ENCODE results near the gene TBC1D4. TPM values are rescaled to one million over a fixed set of nuclear protein-coding genes. Genes with fewer than 3 reads are reported as not detected.

The TBC1D4 gene
- total and polyA plus RNA-seq, 9 of the 15 experiments (the other 6 are each of a cell fraction or from before 2014, with no cell fraction given), result 2.8 to 12.3 (median 7.0) TPM

- Histone ChIP-seq H2AFZ (ENCODE audit: low read depth, low read length) (no peak overlapping the region), H3K27ac (ENCODE audit: extremely low read depth, low read depth, low read length) (no peak overlapping the region), H3K4me1 (replicated peaks in 1 of 2; ENCODE audit: control insufficient read depth in 2 of 2, insufficient read depth in 2 of 2, low read length in 2 of 2) (peaks cover 0 to 5% of the 10 kb centered on the region in 2 experiments; a peak in 2 of 5 replicates), H3K36me3 (ENCODE audit: control insufficient read depth, insufficient read depth, low read length) (0 out of 3 replicates have a peak, but pooled peaks cover 3% of the 10 kb centered on the region), H3K79me2 (ENCODE audit: control insufficient read depth, insufficient read depth, low read length) (no peaks in the 10 kb centered on the region), H3K9me1 (ENCODE audit: control insufficient read depth, insufficient read depth, low read length) (no peaks in the 10 kb centered on the region), H3K4me2 (ENCODE audit: insufficient read depth, low read length) (no peak overlapping the region), H3K27me3 (ENCODE audit: control insufficient read depth in 2 of 2, insufficient read depth in 2 of 2, low read length in 2 of 2) (no peaks in the 10 kb centered on the region), H3K9ac (ENCODE audit: insufficient read depth in 1 of 2, low read depth in 2 of 2, low read length in 2 of 2) (no peak overlapping the region), H3K4me3 (no peak overlapping the region), H4K20me1 (replicated peaks; ENCODE audit: control insufficient read depth, insufficient read depth, low read length) (no peaks in the 10 kb centered on the region), H3K9me3 (replicated peaks; ENCODE audit: control insufficient read depth, insufficient read depth, low read depth, low read length) (no peaks in the 10 kb centered on the region)
- no peak for DNase-seq (ENCODE audit: extremely low read depth in 1 of 4, low spot score in 3 of 4)
- CTCF ChIA-PET (ENCODE audit: low intra/inter-chr PET ratio), result no interaction called here
- intact Hi-C loops (cut with micrococcal nuclease) (no loop called here), in situ Hi-C loops (cut with MboI) (no loop called here)
- TF ChIP-seq BCL6 (CRISPR knock-in tag; IDR thresholded peaks at IDR 0.05) (no peak), XRCC5 (IDR thresholded peaks at IDR 0.05; ENCODE audit: low read depth, low read length) (no peak), NFIC (IDR thresholded peaks at IDR 0.05) (peak; percentile 49)
- no TSS peak for BruUV-seq (replicated peaks)
- 24% methylated on average over 2 of the region's 2 CpGs for WGBS (ENCODE audit: insufficient coverage, low coverage, missing lambda C conversion rate)
- POLR2A ChIA-PET, result no interaction called here
- FAIRE-seq, result no peak
- ATAC-seq, result no peak
Measured at GRCh38 chr13:75330770-75331169, 151.2 kb downstream of the TBC1D4 start.

GRCh38 chr13:75329723-75330122, 152.2 kb downstream of the TBC1D4 start:
- H3K36me3 ChIP-seq (ENCODE audit: control insufficient read depth, insufficient read depth, low read length), result no peaks in the 10 kb centered on the region
- no peaks in the 10 kb centered on the region for H4K20me1 ChIP-seq (replicated peaks; ENCODE audit: control insufficient read depth, insufficient read depth, low read length)
- no peak overlapping the region for H3K9ac ChIP-seq (ENCODE audit: insufficient read depth in 1 of 2, low read depth in 2 of 2, low read length in 2 of 2)
- ChIA-PET CTCF (ENCODE audit: low intra/inter-chr PET ratio) (no interaction called here), POLR2A (interaction anchor here (0.7 to 0.9 kb wide), 2 partner anchors 17 to 93 kb away, joined by 3 read pairs; no protein-coding TSS in a partner anchor)
- no peak for FAIRE-seq
- WGBS (ENCODE audit: insufficient coverage, low coverage, missing lambda C conversion rate), result 35% methylated on average over 5 of the region's 5 CpGs
- in situ Hi-C loops (cut with MboI) (no loop called here), intact Hi-C loops (cut with micrococcal nuclease) (no loop called here)
- no peaks in the 10 kb centered on the region for H3K79me2 ChIP-seq (ENCODE audit: control insufficient read depth, insufficient read depth, low read length)
- H3K27me3 ChIP-seq (ENCODE audit: control insufficient read depth in 2 of 2, insufficient read depth in 2 of 2, low read length in 2 of 2), result no peaks in the 10 kb centered on the region
- no TSS peak for BruUV-seq (replicated peaks)
- no peak overlapping the region for H2AFZ ChIP-seq (ENCODE audit: low read depth, low read length)
- H3K9me3 ChIP-seq (replicated peaks; ENCODE audit: control insufficient read depth, insufficient read depth, low read depth, low read length), result no peaks in the 10 kb centered on the region
- H3K9me1 ChIP-seq (ENCODE audit: control insufficient read depth, insufficient read depth, low read length), result no peaks in the 10 kb centered on the region
- TF ChIP-seq E2F3 (CRISPR knock-in tag; IDR thresholded peaks at IDR 0.05) (no peak), TAF15 (IDR thresholded peaks at IDR 0.05; ENCODE audit: low read depth, low read length) (no peak), MAFF (IDR thresholded peaks at IDR 0.05; ENCODE audit: low read length) (no peak), ZBTB17 (CRISPR knock-in tag; IDR thresholded peaks at IDR 0.05) (no peak), CBX8 (IDR thresholded peaks at IDR 0.05; ENCODE audit: borderline replicate concordance, extremely low read depth, low read depth, low read length, poor library complexity, severe bottlenecking) (no peak), RBFOX2 (IDR thresholded peaks at IDR 0.05; ENCODE audit: low read depth, low read length) (no peak), FOXA1 (IDR thresholded peaks at IDR 0.05; ENCODE audit: borderline replicate concordance) (no peak), RBM39 (optimal IDR thresholded peaks at IDR 0.05; ENCODE audit: low read depth, low read length) (no peak), MAX (CRISPR knock-in tag; IDR thresholded peaks at IDR 0.05) (no peak), TARDBP (IDR thresholded peaks at IDR 0.05) (no peak)
- H3K4me2 ChIP-seq (ENCODE audit: insufficient read depth, low read length), result no peak overlapping the region
- ATAC-seq, result no peak
- no peak overlapping the region for H3K27ac ChIP-seq (ENCODE audit: extremely low read depth, low read depth, low read length)
- H3K4me3 ChIP-seq, result no peak overlapping the region
- DNase-seq (ENCODE audit: extremely low read depth in 1 of 4, low spot score in 3 of 4), result no peak
- peaks cover 0 to 6% of the 10 kb centered on the region in 2 experiments; a peak in 2 of 5 replicates for H3K4me1 ChIP-seq (replicated peaks in 1 of 2; ENCODE audit: control insufficient read depth in 2 of 2, insufficient read depth in 2 of 2, low read length in 2 of 2)

All from K562 (cell line).